Retinal pigment epithelial cell (primary cell): ENCODE data around the gene DOC2A.

Source experiments
- DNase-seq: peaks from one replicate; pipeline ENCODE4 v3.0.0-alpha.2; 2010; ENCODE audit warnings: low read depth
- H3K4me3 ChIP-seq: 2 replicates; pipeline ENCODE4 v1.5.1; 2011; ENCODE audit warnings: mild to moderate bottlenecking, low read length, control low read depth, moderate library complexity
- CTCF ChIP-seq: conservative IDR thresholded peaks from 2 replicates; pipeline ENCODE4 v1.5.1; 2011; ENCODE audit warnings: low read depth, low read length, control low read depth, inconsistent platforms

The DOC2A gene

GRCh38 chr16:29986231-29986630 is 24.6 kb downstream of the DOC2A start:
- H3K4me3 ChIP-seq = no peak overlapping the region
- no peak for DNase-seq
- TF ChIP-seq CTCF = no peak

GRCh38 chr16:29985271-29985811 is 25.5 kb downstream of the DOC2A start:
- no peak for TF ChIP-seq CTCF
- no peak for DNase-seq
- H3K4me3 ChIP-seq = no peak overlapping the region

GRCh38 chr16:29984764-29985147 is 26.1 kb downstream of the DOC2A start:
- no peak for TF ChIP-seq CTCF
- H3K4me3 ChIP-seq = no peak overlapping the region
- no peak for DNase-seq

GRCh38 chr16:29984137-29984763 is 26.6 kb downstream of the DOC2A start:
- TF ChIP-seq CTCF = no peak
- DNase-seq = no peak
- H3K4me3 ChIP-seq = no peak overlapping the region

GRCh38 chr16:29983420-29984136 is 27.2 kb downstream of the DOC2A start:
- TF ChIP-seq CTCF = no peak
- no peak for DNase-seq
- no peak overlapping the region for H3K4me3 ChIP-seq

- no peak for TF ChIP-seq CTCF
- no peak for DNase-seq
- no peak overlapping the region for H3K4me3 ChIP-seq
Measured at GRCh38 chr16:29982560-29983419, 28.0 kb downstream of the DOC2A start.
